Testis (tissue), 3 donors: ENCODE measurements around the gene LDHD. TPM values are rescaled to one million over a fixed set of nuclear protein-coding genes. Genes with fewer than 3 reads are reported as not detected.

ENCODE experiments used
- DNase-seq: peaks from one replicate; pipeline ENCODE4 v3.0.0-alpha.2; 2019
- H3K27ac ChIP-seq, 2 donors: fragments of 200-600 bp; sonication (generic); one replicate each; pipeline ENCODE4 v1.5.1; 2019
- H3K27me3 ChIP-seq: fragments of 200-600 bp; sonication (generic); one replicate; pipeline ENCODE4 v1.5.1; 2019
- H3K36me3 ChIP-seq: fragments of 200-600 bp; sonication (generic); one replicate; pipeline ENCODE4 v1.5.1; 2017; ENCODE audit warnings: low read depth; ENCODE audit errors: missing control alignments
- H3K4me1 ChIP-seq: fragments of 200-600 bp; sonication (generic); one replicate; pipeline ENCODE4 v1.5.1; 2019
- H3K4me3 ChIP-seq, 2 donors: fragments of 200-600 bp; sonication (generic); one replicate each; pipeline ENCODE4 v1.5.1; 2017 to 2019
- H3K9me3 ChIP-seq: fragments of 200-600 bp; sonication (generic); one replicate; pipeline ENCODE4 v1.5.1; 2017
- POLR2A ChIP-seq: fragments of 450-650 bp; IDR thresholded peaks from one replicate; pipeline ENCODE4 v1.6.1; 2017; ENCODE audit warnings: antibody characterized with exemption, mild to moderate bottlenecking, moderate library complexity
- WGBS, 2 donors: methylation state at CpG; one replicate each; pipeline ENCODE4 v1.1.5; 2018; 5-methylcytosine and 5-hydroxymethylcytosine counted together
- intact Hi-C: fragments of 100-400 bp; cut with DNase I; formaldehyde crosslinking; loops from one replicate; pipeline ENCODE4 v1.15.1; 2023; ENCODE audit warnings: low total_unique reads
- polyA plus RNA-seq: library from polyadenylated mRNA; stranded (reverse); fragments of 350-450 nt; fragmentation: Illumina TruSeq; extraction: RNeasy Lipid Tissue Mini Kit (QIAGEN cat#74804); gene quantifications from one replicate; pipeline ENCODE4 v1.2.3, GENCODE V29; 2014; ENCODE audit warnings: low read depth, low replicate concordance; ENCODE audit not compliant: insufficient read depth
- total RNA-seq, 2 donors: library from RNA; depleted of rRNA; stranded (reverse); fragments of >200 nt; gene quantifications; one replicate each; pipeline ENCODE4 v1.2.3, GENCODE V29; 2016
- TF ChIP-seq, protein P1 (sequence below), 3 experiments: fragments of 450-650 bp in 2 of 3; fragments of 200-600 bp in 1 of 3; sonication (generic) in 1 of 3; IDR thresholded peaks; one replicate each; pipeline ENCODE4 v1.5.1; 2016 to 2019; ENCODE audit warnings: antibody characterized with exemption in 3 of 3, mild to moderate bottlenecking in 2 of 3, moderate library complexity in 1 of 3

The LDHD gene
- total and polyA plus RNA-seq, 3 donors from 2014 or later: 4.2 to 14.4 (median 5.0) TPM

DNA sequence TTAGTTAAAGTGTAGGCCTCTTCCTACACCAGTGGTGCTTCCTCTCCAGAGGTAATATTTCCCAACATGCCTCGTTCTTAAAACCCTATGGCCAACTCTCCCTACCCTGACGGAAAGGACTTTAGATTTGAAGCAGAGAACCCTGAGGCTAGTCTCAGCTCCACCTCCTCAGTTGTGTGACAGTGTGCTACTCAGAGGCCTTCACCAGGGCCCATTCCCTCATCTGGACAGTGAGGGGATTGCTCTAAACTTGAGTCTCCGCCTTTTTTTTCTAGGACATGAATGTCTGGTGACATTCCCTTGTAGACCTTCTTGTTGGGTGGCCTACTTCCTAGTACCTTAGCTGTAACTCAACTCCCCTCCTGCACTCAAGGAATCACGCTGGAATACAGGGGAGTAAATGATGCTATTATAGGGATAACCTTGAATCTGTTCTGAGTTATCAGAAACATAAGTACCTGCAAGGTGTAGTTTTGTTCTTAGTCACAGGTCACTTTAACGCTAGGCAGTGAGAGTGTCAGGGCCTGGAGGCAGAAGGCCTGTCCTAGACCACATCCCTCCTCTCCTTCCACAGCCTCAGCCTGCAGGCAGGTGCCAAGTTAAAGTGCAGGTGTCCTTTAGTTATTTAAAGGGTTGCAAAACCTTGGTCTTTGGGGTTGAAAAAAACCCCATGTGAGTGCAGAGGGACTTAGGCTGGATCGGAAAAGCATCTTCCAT lies 26.9 kb downstream of the LDHD start:
- peaks cover 11% of the 10 kb centered on the region for H3K4me1 ChIP-seq

DNA sequence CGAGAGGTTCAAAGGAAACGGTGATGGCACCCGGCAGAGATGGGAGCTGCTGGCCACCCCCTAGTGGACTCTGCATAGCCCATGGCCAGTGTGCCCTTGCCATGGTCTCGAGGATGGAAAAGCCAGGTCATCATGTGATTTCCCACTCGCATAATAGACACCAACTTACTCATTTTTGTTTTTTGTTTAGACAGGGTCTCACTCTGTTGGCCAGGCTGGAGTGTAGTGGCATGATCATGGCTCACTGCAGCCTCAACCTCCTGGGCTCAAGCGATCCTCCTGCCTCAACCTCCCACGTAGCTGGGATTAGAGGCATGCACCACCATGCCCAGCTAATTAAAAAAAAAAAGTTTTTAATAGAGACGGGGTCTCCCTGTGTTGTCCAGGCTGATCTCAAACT lies 27.6 kb downstream of the LDHD start:
- WGBS, 2 donors: 89 to 94% methylated on average over 8 of the region's 8 CpGs
- intact Hi-C loops: no loop called here
- Histone ChIP-seq H3K9me3 (no peaks in the 10 kb centered on the region), H3K27me3 (no peaks in the 10 kb centered on the region), H3K36me3 (no peaks in the 10 kb centered on the region), H3K27ac (no peak overlapping the region), H3K4me3 (no peak overlapping the region), H3K4me1 (peaks cover 11% of the 10 kb centered on the region)
- DNase-seq: no peak
- TF ChIP-seq, protein P1, sequence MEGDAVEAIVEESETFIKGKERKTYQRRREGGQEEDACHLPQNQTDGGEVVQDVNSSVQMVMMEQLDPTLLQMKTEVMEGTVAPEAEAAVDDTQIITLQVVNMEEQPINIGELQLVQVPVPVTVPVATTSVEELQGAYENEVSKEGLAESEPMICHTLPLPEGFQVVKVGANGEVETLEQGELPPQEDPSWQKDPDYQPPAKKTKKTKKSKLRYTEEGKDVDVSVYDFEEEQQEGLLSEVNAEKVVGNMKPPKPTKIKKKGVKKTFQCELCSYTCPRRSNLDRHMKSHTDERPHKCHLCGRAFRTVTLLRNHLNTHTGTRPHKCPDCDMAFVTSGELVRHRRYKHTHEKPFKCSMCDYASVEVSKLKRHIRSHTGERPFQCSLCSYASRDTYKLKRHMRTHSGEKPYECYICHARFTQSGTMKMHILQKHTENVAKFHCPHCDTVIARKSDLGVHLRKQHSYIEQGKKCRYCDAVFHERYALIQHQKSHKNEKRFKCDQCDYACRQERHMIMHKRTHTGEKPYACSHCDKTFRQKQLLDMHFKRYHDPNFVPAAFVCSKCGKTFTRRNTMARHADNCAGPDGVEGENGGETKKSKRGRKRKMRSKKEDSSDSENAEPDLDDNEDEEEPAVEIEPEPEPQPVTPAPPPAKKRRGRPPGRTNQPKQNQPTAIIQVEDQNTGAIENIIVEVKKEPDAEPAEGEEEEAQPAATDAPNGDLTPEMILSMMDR (IDR thresholded peaks at IDR 0.05): no peak
- no peak for TF ChIP-seq POLR2A

More for the DNA sequence above, 26.9 kb downstream of the LDHD start:
- H3K27ac ChIP-seq: no peak overlapping the region
- no peaks in the 10 kb centered on the region for H3K27me3 ChIP-seq
- H3K4me3 ChIP-seq: no peak overlapping the region
- H3K36me3 ChIP-seq: no peaks in the 10 kb centered on the region
- 72 to 85% methylated on average over 5 to 6 of the region's 6 CpGs for WGBS, 2 donors
- DNase-seq: no peak
- intact Hi-C loops: no loop called here
- H3K9me3 ChIP-seq: no peaks in the 10 kb centered on the region
- TF ChIP-seq, protein P1 (IDR thresholded peaks at IDR 0.05): no peak
- no peak for TF ChIP-seq POLR2A

DNA sequence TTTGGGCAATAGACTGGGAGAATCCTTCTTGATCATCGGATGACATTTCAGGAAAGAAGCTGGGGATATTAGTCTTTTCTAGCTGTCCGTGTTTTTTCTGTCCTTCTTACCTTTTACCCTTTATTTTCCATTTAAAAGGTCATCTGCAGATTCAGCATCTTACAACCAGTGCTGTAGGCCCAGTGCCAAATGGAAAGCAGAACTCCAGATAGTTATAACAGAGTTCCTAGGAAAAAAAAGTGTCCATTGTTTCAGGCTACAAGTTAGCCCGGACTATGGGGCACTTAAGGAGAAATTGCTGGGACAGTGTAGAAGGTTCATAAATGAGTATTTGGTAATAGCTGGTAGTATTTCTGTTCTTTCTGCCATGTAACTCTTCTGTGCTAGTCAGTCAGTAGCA lies 28.4 kb downstream of the LDHD start:
- WGBS, 2 donors: 54 to 56% methylated on average over 3 of the region's 3 CpGs
- Histone ChIP-seq H3K9me3 (no peaks in the 10 kb centered on the region), H3K4me3 (no peak overlapping the region), H3K27me3 (no peaks in the 10 kb centered on the region), H3K27ac (no peak overlapping the region), H3K36me3 (no peaks in the 10 kb centered on the region), H3K4me1 (peaks cover 11% of the 10 kb centered on the region)
- no peak for TF ChIP-seq POLR2A
- TF ChIP-seq, protein P1 (IDR thresholded peaks at IDR 0.05): no peak
- intact Hi-C loops: no loop called here
- peak; percentile 42 for DNase-seq

DNA sequence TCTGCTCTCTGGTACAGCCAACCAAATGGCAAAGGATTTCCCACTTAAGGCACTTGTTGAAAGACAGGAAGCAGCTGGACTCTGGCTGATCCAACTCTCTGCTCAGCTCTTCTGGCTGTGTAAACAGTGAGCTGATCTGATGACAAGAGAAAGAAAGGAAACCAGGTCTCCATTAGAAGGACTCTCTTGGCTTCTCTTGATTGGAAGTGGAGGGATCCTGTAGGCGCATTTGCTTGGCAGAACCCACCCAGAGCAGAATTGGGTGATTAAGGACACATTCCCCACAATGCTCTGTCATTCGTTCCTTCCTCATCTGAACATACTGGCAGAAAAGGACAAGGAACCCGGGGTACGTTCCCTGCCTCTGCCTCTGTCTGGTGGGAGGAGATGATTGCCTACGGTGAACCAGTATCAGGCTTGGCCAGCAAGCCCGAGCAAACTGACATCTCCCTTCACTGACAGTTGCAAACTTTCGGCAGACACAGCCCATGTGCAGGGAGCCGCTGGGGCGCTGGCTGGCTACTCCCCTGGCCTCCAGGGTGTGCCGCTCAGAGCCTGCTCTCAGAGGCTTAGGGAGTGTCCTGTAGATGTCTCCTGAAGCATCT lies 29.1 kb downstream of the LDHD start:
- H3K4me3 ChIP-seq: no peak overlapping the region
- H3K27ac ChIP-seq: no peak overlapping the region
- intact Hi-C loops: no loop called here
- TF ChIP-seq, protein P1 (IDR thresholded peaks at IDR 0.05): no peak
- TF ChIP-seq POLR2A: no peak
- no peaks in the 10 kb centered on the region for H3K36me3 ChIP-seq
- H3K27me3 ChIP-seq: no peaks in the 10 kb centered on the region
- H3K4me1 ChIP-seq: peaks cover 11% of the 10 kb centered on the region
- 53 to 55% methylated on average over 9 to 10 of the region's 10 CpGs for WGBS, 2 donors
- no peaks in the 10 kb centered on the region for H3K9me3 ChIP-seq
- DNase-seq: peak; percentile 26
